RPMI7951 (cell line): ENCODE results near the gene ANXA3. TPM values are rescaled to one million over a fixed set of nuclear protein-coding genes. Genes with fewer than 3 reads are reported as not detected.

ENCODE experiments used
- DNase-seq: peaks from one replicate; pipeline ENCODE4 v3.0.0-alpha.2; 2012; ENCODE audit warnings: low read depth
- total RNA-seq: library from RNA; depleted of rRNA; stranded (reverse); fragments of >200 nt; shearing (Covaris generic); gene quantifications from 2 replicates; pipeline ENCODE4 v1.2.3, GENCODE V29; 2014; rRNA removed

ANXA3 gene
- total RNA-seq, 1 experiment from 2014 or later: 9.4 TPM

GRCh38 chr4:78644744-78645330 lies 93.3 kb downstream of the ANXA3 start:
- peak; percentile 72 for DNase-seq

DNA sequence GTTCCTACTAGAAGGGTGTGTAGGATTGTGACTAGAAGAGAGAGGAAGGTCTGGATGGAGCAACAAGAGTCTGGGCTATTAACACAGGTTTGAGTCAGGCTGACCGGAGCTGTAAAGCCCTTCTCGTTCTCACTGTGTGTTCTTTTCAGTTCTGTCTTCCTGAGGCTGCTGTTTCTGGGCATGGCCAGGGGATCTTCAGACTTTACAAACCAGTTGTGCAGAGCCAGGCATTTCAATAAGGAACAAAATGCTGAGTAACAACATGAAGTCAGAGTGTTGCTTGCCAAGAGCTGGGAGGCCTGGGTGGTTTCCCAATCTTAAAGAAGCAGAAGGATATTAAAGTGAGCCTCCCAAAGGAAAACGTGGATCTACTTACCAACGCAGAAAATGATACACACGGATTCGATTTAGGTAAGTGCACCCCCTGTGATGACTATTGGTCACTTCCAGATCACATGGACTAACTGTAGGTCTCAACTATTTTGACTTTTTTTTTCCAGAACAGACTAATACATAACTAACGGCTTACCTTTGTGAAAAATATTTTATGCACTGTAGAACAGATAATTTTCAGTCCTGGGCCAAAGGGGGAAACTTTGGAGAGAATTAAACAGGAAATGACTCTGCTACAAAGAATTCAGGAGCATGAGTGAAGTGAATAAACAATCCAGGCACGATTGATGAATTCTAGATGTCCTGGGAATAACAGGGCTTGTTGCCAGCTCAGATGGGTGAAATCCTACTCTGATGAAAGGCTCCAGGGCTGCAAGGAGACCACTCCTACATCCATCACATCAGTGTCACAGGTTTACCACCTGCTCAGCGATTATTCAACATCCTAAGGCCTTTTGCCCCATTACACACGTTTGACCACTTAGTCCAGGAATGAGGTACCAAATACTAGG lies 94.5 kb downstream of the ANXA3 start:
- DNase-seq: peak; percentile 87

DNA sequence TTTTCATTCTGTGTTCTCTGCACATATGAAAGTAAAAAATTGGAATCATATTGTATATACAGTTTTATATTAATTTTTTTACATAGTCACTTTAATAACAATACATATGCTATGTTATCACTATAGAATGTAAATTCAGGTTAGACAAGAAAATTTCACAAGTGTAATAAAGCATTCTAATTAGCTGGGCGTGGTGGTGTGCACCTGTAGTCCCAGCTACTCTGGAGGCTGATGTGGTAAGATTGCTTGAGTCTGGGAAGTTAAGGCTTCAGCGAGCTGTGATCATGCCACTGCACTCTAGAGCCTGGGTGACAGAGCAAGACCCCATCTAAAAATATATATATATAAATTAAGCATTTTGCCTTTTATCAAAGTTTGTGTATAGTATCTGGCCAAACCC lies 95.7 kb downstream of the ANXA3 start:
- DNase-seq: no peak

DNA sequence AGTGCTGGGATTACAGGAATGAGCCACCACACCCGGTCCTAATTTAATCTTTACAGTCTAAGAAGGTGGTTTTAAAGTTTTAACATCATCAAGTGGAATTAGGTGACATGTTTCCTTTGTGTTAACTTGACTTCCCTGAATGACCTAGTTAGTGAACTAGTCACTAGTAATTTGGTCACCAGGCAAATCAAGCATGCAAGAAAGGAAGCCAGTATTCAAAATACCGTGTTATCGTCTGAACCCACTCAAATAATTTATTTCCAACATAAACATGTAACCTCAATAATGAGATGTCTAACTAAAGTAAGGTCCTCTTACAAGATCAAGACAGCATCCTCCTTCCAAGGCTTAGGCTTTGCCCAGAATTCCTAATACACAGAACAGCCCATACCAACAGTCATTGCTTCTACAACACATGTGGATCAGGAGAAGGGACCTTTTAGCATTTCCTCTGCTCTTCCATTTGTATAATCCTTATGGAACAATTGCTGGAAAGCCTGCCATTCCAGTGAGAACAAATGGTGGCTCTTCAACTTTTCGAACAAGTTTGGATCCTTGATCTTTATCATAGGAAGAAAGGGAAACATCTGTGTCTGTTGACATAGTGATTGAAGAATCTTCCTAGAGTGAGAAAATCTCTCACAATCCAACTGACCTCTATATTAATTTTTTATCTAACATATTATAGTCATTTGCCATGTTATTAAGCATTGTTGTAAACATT lies 97.2 kb downstream of the ANXA3 start:
- DNase-seq: no peak

- DNase-seq: peak; percentile 78
Observed at GRCh38 chr4:78650106-78651024, 98.8 kb downstream of the ANXA3 start.

GRCh38 chr4:78651250-78651860 lies 99.8 kb downstream of the ANXA3 start:
- DNase-seq: no peak

DNA sequence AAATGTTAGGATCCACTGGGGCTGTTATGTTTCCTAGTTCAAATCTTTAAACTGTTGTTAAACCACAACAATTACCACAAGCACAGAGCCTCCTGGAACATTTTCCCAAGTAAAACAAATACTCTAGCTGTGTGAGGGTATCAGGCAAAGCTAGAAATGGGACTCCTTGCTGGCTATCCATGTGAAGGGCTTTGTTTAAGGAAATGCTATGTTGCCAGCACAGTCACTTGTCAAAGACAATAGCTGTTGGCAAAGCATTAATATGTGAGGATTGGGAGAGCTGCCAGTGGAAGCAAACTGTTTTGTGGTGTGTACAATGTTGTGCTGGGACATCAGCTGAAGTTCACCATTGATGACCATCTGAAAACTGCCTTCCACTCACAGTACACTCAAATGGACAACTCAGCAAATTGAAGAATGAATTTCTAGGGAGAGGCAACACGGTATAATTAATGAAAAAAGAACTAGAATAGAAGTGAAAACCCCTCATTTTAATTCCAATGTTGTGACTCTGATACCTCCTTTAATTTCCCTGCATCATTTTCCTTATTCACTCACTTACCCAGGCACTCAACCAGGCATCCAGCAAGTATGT lies 100.8 kb downstream of the ANXA3 start:
- DNase-seq: peak; percentile 51

DNA sequence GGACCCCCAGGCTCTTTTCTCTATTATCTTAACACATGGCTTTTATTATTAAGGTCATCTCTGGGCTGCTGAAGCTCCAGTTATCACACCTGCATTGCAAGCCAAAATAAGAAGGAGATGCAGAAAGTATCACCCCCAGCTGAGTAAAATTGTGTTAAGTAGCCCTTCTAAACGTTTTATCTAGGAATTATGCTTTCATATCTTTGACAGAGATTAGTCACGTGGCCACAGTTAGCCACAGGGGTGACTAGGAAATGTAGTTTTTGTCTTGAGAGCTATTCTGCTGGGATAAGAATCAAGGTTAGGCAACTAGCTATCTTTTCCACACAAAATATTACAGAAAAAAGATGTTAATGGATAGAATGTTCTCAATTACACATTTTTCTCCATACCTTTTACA lies 102.1 kb downstream of the ANXA3 start:
- DNase-seq: no peak

DNA sequence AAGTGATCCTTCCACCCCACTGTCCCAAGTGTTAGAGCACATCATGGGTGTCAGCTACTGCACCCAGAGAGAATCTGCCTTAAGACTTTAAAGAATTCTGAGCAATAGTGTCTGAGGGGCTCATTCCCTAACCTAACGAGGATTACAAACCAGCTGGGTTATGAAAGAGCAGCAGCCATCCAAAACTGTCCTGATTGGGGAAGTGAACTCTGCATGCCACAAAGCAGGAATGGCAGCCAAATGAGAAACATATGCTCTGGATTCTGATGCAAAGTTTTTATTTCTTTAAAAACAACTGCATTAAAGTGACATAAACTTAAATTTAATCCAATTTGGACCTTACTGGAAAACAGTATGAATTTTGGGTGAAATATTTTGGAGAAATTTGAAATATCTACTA lies 103.2 kb downstream of the ANXA3 start:
- peak; percentile 47 for DNase-seq

- peak; percentile 44 for DNase-seq
Observed at GRCh38 chr4:78656968-78657445, 105.4 kb downstream of the ANXA3 start.

DNA sequence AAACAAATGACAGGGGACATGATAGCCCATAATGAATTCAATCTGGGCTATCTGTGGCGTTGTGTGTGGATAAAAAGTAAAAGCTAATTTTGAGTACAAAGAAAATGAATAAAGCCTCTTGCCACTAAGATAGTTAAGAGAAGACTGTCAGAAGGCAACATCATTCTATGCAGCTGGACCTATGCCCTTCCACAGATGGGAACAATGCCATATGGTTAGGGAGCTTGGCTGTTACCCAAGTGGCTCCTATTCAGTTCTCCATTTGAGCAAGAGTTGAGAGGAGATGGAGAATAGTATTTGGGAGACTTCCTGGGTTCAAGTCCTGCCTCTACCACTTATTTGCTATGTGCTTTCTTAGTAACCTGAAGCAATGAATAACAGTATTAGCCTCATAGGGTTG lies 107.7 kb downstream of the ANXA3 start:
- peak; percentile 71 for DNase-seq

- DNase-seq: no peak
Observed at GRCh38 chr4:78659665-78660064, 108.1 kb downstream of the ANXA3 start.

Other genes with a start within 250 kb of the ANXA3 start
- gene BMP2K, start 224.6 kb downstream of the ANXA3 start, total RNA-seq: 29.7 and 45.3 TPM in 2 replicates